Stomach (tissue), 9 donors: ENCODE measurements around the gene CCPG1. TPM values are rescaled to one million over a fixed set of nuclear protein-coding genes. Genes with fewer than 3 reads are reported as not detected.

Experiments used
- DNase-seq, 2 donors: peaks; one replicate each; pipeline versions ENCODE4 v3.0.0 to v3.0.0-alpha.2; 2013 to 2019
- H3K27ac ChIP-seq, 5 donors: fragments of 200-600 bp in 4 of 5; sonication (generic) in 4 of 5; one replicate each; pipeline ENCODE4 v1.5.1; 2013 to 2019; ENCODE audit warnings: mild to moderate bottlenecking in 1 of 5, moderate library complexity in 1 of 5
- H3K27me3 ChIP-seq, 3 donors: fragments of 200-600 bp; sonication (generic); one replicate each; pipeline ENCODE4 v1.5.1; 2017 to 2019; ENCODE audit warnings: mixed run types in 1 of 3
- H3K36me3 ChIP-seq, 4 donors: fragments of 200-600 bp; sonication (generic); 1 replicate in 3 of 4; 2 replicates in 1 of 4; pipeline ENCODE4 v1.5.1; 2016 to 2019
- H3K4me1 ChIP-seq, 4 donors: fragments of 200-600 bp; sonication (generic); one replicate each; pipeline ENCODE4 v1.5.1; 2016 to 2019
- H3K4me3 ChIP-seq, 4 donors: fragments of 200-600 bp; sonication (generic) in 3 of 4; one replicate each; pipeline ENCODE4 v1.5.1; 2016 to 2019; ENCODE audit warnings: mild to moderate bottlenecking in 1 of 4
- H3K9me3 ChIP-seq, 4 donors: fragments of 200-600 bp; sonication (generic); one replicate each; pipeline ENCODE4 v1.5.1; 2016 to 2019
- EP300 ChIP-seq: sonication (generic); formaldehyde crosslinking; IDR thresholded peaks from one replicate; pipeline ENCODE4 v1.6.1; 2017; ENCODE audit warnings: antibody characterized with exemption
- POLR2A ChIP-seq, 4 donors: fragments of 450-650 bp; IDR thresholded peaks; one replicate each; pipeline ENCODE4 v1.6.1; 2016; ENCODE audit warnings: antibody characterized with exemption in 4 of 4, control low read depth in 2 of 4, mild to moderate bottlenecking in 1 of 4, moderate library complexity in 1 of 4
- POLR2AphosphoS5 ChIP-seq, 3 donors: sonication (generic); formaldehyde crosslinking; IDR thresholded peaks; one replicate each; pipeline ENCODE4 v1.6.1; 2016; ENCODE audit warnings: antibody characterized with exemption in 3 of 3
- WGBS, 5 donors: extraction: QIAGEN DNeasy Blood & Tissue Kit in 3 of 5; methylation state at CpG; one replicate each; pipeline versions ENCODE4 v1.1.5 to v1.1.7; 2013 to 2018; 5-methylcytosine and 5-hydroxymethylcytosine counted together
- intact Hi-C: fragments of 100-400 bp; cut with DNase I; formaldehyde crosslinking; loops from one replicate; pipeline ENCODE4 v1.15.1; 2023; ENCODE audit warnings: low total_unique reads
- polyA plus RNA-seq, 3 donors: library from polyadenylated mRNA; stranded (reverse); fragments of 200-250 nt; gene quantifications; one replicate each; pipeline ENCODE4 v1.2.3, GENCODE V29; 2013
- total RNA-seq, 5 donors: library from RNA; depleted of rRNA; stranded (reverse); fragments of >200 nt; gene quantifications; one replicate each; pipeline versions ENCODE4 v1.1.0 to v1.2.3, GENCODE V29; 2014 to 2016
- TF ChIP-seq, protein P1 (sequence below), 7 experiments: fragments of 450-650 bp in 4 of 7; fragments of 200-600 bp in 3 of 7; sonication (generic) in 3 of 7; IDR thresholded peaks; one replicate each; pipeline ENCODE4 v1.5.1; 2016 to 2019; ENCODE audit warnings: antibody characterized with exemption in 7 of 7, control low read depth in 2 of 7, mild to moderate bottlenecking in 1 of 7
- donor health status: healthy with polysubstance abuse.
- donor health status: Bipolar disorder and iron deficiency.
- donor health status: healthy.

CCPG1 gene
- total and polyA plus RNA-seq, 8 donors, result 15.1 to 119 (median 28.1) TPM

DNA sequence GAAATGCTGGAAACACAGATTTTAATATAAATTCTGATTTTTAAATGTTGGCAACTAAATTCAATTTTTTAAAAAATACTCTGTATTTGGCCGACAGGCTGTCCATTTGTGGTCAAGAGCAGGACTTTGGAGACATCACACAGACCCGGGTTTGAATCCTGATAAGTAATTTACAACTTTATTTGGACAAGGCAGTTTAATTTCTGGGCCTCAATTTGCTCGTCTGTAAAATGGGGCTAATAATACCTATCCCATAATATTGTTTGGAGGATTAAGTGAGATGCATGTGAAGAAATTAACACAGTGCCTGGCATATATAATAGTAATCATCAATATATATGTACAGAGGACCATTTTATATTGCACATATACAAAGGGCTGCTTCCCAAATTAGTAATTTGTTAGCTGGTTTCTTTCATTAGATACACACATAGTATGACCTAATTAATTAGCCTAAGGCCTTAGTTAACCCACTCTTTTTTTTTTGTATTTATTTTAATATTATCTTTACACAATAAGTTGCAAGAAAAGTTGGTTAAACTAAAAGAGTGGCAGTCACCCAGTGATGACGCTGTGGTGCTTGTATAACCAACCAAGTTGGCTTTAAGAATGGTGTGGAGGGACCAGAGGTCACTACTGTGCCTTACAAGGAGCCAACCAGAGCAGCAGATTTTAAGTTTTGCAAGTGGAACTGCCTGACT, 88.5 kb downstream of the CCPG1 start:
- no peaks in the 10 kb centered on the region for H3K9me3 ChIP-seq
- H3K27ac ChIP-seq, result peak overlapping the region; percentile 91 to 97 (median 96)
- H3K36me3 ChIP-seq, result peaks cover 0 to 14% (median 4%) of the 10 kb centered on the region in 4 donors
- WGBS, 5 donors, result 25 to 37% (median 35%) methylated on average over 4 of the region's 4 CpGs
- peak; percentile 32 to 48 for DNase-seq
- H3K27me3 ChIP-seq, result no peaks in the 10 kb centered on the region
- TF ChIP-seq, protein P1, sequence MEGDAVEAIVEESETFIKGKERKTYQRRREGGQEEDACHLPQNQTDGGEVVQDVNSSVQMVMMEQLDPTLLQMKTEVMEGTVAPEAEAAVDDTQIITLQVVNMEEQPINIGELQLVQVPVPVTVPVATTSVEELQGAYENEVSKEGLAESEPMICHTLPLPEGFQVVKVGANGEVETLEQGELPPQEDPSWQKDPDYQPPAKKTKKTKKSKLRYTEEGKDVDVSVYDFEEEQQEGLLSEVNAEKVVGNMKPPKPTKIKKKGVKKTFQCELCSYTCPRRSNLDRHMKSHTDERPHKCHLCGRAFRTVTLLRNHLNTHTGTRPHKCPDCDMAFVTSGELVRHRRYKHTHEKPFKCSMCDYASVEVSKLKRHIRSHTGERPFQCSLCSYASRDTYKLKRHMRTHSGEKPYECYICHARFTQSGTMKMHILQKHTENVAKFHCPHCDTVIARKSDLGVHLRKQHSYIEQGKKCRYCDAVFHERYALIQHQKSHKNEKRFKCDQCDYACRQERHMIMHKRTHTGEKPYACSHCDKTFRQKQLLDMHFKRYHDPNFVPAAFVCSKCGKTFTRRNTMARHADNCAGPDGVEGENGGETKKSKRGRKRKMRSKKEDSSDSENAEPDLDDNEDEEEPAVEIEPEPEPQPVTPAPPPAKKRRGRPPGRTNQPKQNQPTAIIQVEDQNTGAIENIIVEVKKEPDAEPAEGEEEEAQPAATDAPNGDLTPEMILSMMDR (IDR thresholded peaks at IDR 0.05), result no peak
- TF ChIP-seq EP300 (no peak), POLR2AphosphoS5 (IDR thresholded peaks at IDR 0.05) (no peak), POLR2A (IDR thresholded peaks at IDR 0.05) (no peak)
- intact Hi-C loops, result no loop called here
- peak overlapping the region; percentile 72 to 76 (median 72) for H3K4me3 ChIP-seq
- peaks cover 5 to 52% (median 34%) of the 10 kb centered on the region in 4 donors for H3K4me1 ChIP-seq

DNA sequence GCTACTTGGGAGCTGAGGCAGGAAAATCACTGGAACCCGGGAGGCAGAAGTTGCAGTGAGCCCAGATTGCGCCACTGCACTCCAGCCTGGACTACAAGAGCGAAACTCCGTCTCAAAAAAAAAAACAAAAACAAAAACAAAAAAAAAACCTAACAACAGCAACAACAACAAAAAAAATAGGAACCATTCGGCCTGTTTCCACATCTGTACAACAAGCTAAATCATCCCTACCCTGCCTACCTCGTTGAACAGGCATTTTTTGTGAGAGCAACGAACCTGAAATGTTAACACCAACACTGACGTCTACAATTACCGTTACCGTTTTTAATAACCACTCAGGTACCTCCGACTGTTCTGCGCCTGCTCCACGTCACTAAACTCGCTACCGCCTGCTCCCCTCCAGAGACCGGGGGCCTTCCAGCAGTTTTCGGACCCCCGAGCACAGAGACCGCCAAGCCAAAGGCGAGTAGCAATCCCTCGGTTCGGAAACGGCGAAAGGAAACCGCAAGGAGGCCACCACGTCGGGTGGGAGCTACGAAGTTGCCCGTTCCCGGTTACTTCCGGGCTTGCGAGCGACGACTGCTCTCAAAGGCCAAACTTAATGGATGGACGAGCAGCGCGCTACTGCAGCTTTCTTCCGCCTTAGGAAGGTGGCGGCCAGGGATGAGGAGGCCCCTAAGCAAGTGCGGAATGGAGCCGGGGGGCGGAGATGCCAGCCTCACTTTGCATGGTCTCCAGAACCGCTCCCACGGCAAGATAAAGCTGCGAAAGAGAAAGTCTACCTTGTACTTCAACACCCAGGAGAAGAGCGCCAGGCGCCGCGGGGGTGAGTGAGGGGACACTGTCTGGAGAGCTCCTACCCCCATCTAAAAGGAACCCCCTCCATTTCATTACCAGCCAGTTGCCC, 89.3 kb downstream of the CCPG1 start, which contains the start of the genes PIGB and PIGBOS1:
Gene PIGB, plus strand, starts transcription at position 635 of the 907 bp plus-strand sequence. Its CDS starts 29 bp downstream, at position 664.
Gene PIGBOS1, minus strand, starts transcription at position 536 of the 907 bp plus-strand sequence. CDS start 1,331 bp downstream, outside the sequence.
- peaks cover 5 to 52% (median 36%) of the 10 kb centered on the region in 4 donors for H3K4me1 ChIP-seq
- intact Hi-C loops, result no loop called here
- WGBS, 5 donors, result 0 to 1% (median 1%) methylated on average over 37 to 49 of the region's 49 CpGs
- peak within 1 kb of the TSS; percentile 72 to 76 (median 72) for H3K4me3 ChIP-seq
- peak within 1 kb of the TSS; percentile 91 to 97 (median 96) for H3K27ac ChIP-seq
- peak; percentile 87 to 96 for DNase-seq
- H3K36me3 ChIP-seq, result peaks cover 0 to 10% (median 3%) of the 10 kb centered on the region in 4 donors
- no peaks in the 10 kb centered on the region for H3K9me3 ChIP-seq
- TF ChIP-seq POLR2A (IDR thresholded peaks at IDR 0.05), result no peak
- TF ChIP-seq, protein P1 (IDR thresholded peaks at IDR 0.05), result peak in 1 of 7 experiments; percentile 23
- TF ChIP-seq POLR2AphosphoS5 (IDR thresholded peaks at IDR 0.05), result peak; percentile 88 to 96 (median 91)
- H3K27me3 ChIP-seq, result no peaks in the 10 kb centered on the region

Other genes with a start within 250 kb of the CCPG1 start
- 100 to 1,000 TPM in 2 of 5 donors, 10 to 100 TPM in 3; 22.2 to 115 (median 39.4) TPM for gene RSL24D1, start 211.4 kb downstream of the CCPG1 start, total RNA-seq
- 100 to 1,000 TPM in 1 of 3 donors, 10 to 100 TPM in 2; 84.9 to 187 (median 90.2) TPM for gene RSL24D1, start 211.4 kb downstream of the CCPG1 start, polyA plus RNA-seq
- gene RAB27A, start 118.5 kb downstream of the CCPG1 start, total RNA-seq, result 10 to 100 TPM in 4 of 5 donors, 1 to 10 TPM in 1; 4.3 to 78.4 (median 56.7) TPM
- 100 to 1,000 TPM in 1 of 3 donors, 10 to 100 TPM in 2; 19.0 to 146 (median 59.5) TPM for gene RAB27A, start 118.5 kb downstream of the CCPG1 start, polyA plus RNA-seq
- gene PIGBOS1, start 89.2 kb downstream of the CCPG1 start, total RNA-seq, result 10 to 100 TPM in 3 of 5 donors, 1 to 10 TPM in 2; 7.0 to 12.7 (median 11.2) TPM
- 10 to 100 TPM; 21.2 to 28.8 (median 23.8) TPM for gene PIGBOS1, start 89.2 kb downstream of the CCPG1 start, polyA plus RNA-seq
- 10 to 100 TPM in 2 of 5 donors, 1 to 10 TPM in 2, under 1 TPM in 1; 0.58 to 21.2 (median 5.3) TPM for gene PIGB, start 89.1 kb downstream of the CCPG1 start, total RNA-seq
- gene PIGB, start 89.1 kb downstream of the CCPG1 start, polyA plus RNA-seq, result 10 to 100 TPM in 1 of 3 donors, 1 to 10 TPM in 2; 6.3 to 12.8 (median 9.2) TPM
- gene PIERCE2, start 136 bp upstream of the CCPG1 start, total RNA-seq, result 1 to 10 TPM in 3 of 5 donors, not detected in 2; 1.1 to 3.6 (median 2.8) TPM
- gene PIERCE2, start 136 bp upstream of the CCPG1 start, polyA plus RNA-seq, result 10 to 100 TPM in 2 of 3 donors, 1 to 10 TPM in 1; 7.4 to 15.2 (median 12.2) TPM
- 1 to 10 TPM in 2 of 5 donors, not detected in 3; 1.3 to 8.9 TPM for gene DNAAF4, start 99.9 kb upstream of the CCPG1 start, total RNA-seq
- gene DNAAF4, start 99.9 kb upstream of the CCPG1 start, polyA plus RNA-seq, result 1 to 10 TPM; 1.0 to 1.8 (median 1.2) TPM
- 10 to 100 TPM in 2 of 5 donors, 1 to 10 TPM in 2, not detected in 1; 4.1 to 15.2 (median 10.0) TPM for gene PYGO1, start 180.0 kb upstream of the CCPG1 start, total RNA-seq
- 1 to 10 TPM in 1 of 3 donors, under 1 TPM in 2; 0.61 to 1.5 (median 0.93) TPM for gene PYGO1, start 180.0 kb upstream of the CCPG1 start, polyA plus RNA-seq